CD4-positive, alpha-beta T cell treated with Interleukin-4 for 1 hour (primary cell): ENCODE results near the gene CPEB1.
"Not testable (repeated sequence)": the region's sequence is repeated elsewhere in the genome, so short reads cannot be mapped to it uniquely, and the experiment has no call there.

ENCODE experiments used
- DNase-seq, 2 donors: peaks; one replicate each; pipeline ENCODE4 v3.0.0-alpha.2; 2020 to 2022

CPEB1 gene

GRCh38 chr15:82540055-82540983 is 106.8 kb downstream of the CPEB1 start, which contains the start of gene RPS17:
TSS of gene RPS17 (minus strand) at chr15:82540457. CDS start at chr15:82540428, 29 bp downstream.
- DNase-seq: peak; percentile 97 to 98

DNA sequence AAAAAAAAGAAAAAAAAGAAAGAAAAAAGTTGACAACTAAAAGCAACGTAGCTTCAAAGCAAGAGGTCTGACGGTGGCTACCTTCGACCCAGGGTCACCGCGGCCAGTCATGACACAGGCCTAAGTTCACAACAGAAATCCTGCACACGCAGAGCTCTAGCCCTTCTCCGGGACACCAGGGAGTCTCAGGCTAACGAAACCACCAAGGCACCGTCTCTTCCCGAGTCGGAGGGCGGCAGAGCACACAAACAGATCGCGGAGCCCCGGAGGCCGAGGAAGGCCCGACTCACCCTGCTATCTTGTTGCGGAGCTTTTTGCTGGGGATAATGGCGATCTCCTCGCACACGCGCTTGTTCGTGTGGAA is 107.5 kb downstream of the CPEB1 start:
- no peak for DNase-seq

DNA sequence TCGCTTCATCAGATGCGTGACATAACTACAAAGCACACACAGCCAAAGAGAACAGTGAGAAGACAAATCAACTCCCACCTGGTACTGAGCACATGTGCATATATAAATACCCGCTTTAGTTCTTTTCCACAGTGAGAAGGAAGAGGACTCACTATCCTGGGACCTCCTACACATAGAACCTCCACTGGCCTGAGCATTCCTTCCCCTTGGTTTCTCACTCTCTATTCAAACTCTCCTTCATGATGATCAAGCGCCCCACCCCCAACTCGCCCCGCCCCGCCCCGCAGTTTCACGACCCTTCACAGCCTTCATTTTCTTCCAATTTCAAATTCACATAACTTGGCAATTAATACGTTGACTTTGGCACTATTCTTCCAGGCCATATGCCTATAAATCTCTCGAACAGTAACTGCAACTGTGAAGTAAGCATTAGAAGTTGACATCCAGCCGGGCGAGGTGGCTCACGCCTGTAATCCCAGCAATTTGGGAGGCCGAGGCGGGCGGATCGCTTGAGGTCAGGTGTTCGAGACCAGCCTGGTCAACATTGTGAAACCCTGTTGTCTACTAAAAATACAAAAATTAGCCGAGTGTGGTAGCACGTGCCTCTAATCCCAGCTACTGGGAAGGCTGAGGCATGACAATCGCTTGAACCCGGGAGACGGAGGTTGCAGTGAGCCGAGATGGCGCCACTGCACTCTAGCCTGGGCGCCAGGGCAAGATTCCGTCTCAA is 108.0 kb downstream of the CPEB1 start:
- no peak for DNase-seq

GRCh38 chr15:82537351-82537908 is 109.7 kb downstream of the CPEB1 start:
- no peak for DNase-seq

GRCh38 chr15:82536409-82537350 is 110.5 kb downstream of the CPEB1 start:
- no peak for DNase-seq

GRCh38 chr15:82535566-82536408 is 111.4 kb downstream of the CPEB1 start:
- DNase-seq: no peak

- DNase-seq: not testable (repeated sequence)
These were observed 112.0 kb downstream of the CPEB1 start for GRCh38 chr15:82535151-82535550.

- not testable (repeated sequence) for DNase-seq
These were observed 112.7 kb downstream of the CPEB1 start for GRCh38 chr15:82534457-82534861.

- no peak for DNase-seq
These were observed 113.4 kb downstream of the CPEB1 start for GRCh38 chr15:82533801-82534200.

- DNase-seq: no peak
These were observed 114.1 kb downstream of the CPEB1 start for GRCh38 chr15:82532991-82533481.

DNA sequence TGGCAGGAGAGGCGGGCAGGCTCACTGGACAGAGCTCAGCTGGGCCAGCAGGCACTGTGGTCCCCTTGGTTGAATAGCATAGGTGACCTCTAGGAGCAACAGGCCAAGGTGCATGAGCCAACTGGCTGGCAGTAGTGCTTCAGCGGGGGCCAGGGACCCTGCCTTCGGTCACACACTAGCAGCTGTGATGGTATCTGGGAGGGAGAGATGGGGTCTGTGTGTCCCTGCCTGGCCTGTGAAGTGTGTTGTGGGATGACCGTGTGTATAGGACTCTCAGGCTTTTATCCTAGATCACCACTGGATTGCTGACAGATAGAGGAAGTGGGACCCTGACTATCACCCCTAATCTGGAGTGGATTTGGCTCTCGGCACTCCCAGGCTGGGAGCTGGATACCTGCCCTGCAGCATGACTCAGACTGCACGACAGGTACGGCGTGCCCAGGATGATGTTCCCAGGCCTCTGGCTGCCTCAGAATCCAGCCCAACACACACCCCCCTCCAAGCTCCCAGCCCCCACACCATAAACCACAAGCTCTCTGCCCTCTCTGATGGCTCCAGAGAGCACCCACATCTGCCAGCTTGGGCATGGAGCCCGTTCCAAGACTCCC is 114.7 kb downstream of the CPEB1 start:
- DNase-seq: no peak

DNA sequence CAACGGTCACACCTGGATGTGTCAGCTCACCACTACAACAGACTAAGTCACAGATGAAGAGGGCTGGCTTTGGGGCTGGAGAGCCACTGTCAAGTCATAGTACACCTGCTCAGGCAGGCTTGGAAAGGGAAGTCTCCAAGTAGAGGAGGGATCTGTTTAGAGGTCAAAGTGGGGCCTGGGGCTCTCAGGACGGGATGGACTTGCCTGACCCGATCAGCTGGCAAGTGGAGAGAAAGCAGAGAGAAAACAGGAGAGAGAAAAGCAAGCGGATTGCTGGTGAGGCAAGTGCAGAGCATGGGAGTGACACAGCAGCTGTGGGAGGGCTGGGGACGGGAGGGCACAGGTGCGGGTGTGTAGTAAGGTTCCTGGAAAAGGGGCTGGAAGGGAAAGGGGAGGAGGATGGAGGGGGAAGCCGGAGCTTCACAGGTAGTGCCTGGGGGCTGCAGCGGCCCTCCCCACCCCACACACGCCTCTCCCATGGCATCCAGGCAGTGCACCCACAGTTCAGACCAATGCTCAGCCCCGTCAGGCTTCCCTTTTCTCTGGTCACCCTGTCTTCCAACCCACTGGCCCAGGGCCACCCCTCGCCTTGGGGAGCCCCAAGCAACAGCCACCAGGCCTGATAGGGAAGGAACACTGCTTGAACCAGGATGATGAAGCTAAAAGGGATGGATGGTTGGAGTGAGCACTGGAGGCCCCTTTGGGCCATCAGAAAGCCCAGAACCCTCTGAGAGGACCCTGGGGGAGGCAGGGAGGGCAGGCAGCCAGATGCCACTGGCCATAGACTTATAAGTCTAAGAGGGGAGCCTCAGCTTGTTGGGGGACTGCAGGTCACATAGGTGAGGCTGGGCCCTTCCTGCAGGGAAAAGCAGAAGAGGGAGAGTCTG is 115.4 kb downstream of the CPEB1 start:
- no peak for DNase-seq

DNA sequence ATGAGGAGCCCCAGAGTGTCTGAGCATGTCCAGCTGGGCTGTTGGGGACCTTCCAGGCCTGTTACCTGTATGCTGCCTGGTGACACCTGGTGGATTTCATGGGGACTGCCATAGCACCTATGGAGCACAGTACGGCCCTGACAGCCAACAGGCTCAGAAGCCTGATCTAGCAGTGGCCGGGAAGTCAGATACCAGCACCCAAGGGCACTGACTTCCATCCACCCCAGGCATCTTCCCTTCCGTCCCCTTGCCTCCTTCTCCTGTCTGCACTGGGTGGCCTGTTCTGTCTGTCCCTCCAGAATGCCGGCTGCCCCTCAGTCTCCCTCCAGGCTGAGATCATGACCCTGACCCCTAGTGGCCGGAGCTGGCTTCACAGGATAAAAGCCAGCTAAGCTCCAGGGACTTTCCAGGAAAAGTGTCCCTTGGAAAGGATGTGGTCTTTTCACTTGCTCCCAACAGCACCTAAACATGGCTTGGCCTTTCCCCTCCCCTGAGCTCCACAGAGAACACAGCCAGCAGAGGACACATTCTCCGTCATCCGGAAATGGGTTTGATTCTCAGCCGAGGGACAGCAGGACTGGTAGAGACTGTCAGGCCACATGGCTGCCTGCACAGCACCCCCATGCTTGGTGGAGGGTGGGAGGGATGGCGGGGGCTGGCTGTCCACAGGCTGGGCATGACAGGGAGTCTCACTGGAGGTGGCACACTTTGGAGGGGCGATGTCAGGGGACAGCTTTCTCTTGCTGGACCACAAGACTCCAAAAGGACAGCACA is 116.4 kb downstream of the CPEB1 start:
- DNase-seq: peak; percentile 76 to 80

GRCh38 chr15:82530006-82530405 is 117.2 kb downstream of the CPEB1 start:
- DNase-seq: no peak

DNA sequence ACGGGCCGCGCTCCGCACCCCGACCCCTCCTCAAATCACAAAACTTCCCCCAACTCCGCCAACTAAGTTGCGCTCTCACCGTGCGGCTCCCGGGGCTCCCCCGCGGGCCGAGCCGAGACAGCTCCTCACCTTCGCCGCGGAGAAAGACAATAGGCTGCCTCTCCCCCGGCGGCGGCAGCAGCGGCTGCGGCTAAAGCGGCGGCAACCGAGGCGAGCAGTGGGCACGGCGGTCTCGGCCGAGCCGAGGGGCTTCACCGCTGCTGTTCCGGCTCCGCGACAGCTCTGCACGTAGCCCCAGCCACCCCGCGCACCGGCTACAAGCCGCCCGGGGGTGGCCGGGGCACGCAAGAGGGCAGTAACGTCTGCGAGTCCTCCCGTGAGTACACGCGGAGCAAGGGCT is 133.6 kb downstream of the CPEB1 start:
- not testable (repeated sequence) for DNase-seq

DNA sequence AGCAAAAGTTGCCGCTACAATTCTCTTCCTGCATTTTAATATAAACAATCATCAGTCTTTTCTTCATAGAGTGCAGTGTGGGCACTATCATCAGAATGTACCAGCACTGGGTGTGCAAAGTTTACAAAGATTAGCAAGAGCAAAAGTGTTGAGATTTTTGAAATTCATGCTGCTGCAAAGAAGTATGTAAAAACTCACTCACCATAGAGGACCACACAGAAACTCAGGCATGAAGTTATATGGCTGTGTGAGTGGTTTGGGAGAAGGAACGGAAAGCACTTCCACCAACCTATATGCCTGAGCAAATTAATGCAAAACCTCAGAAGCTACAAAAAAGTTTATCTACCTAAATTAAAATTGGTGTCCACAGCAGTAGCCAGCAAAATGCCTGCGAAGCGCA is 139.5 kb downstream of the CPEB1 start:
- DNase-seq: not testable (repeated sequence)

GRCh38 chr15:82507087-82507486 is 140.1 kb downstream of the CPEB1 start:
- not testable (repeated sequence) for DNase-seq

- not testable (repeated sequence) for DNase-seq
These were observed 141.3 kb downstream of the CPEB1 start for GRCh38 chr15:82505842-82506241.

DNA sequence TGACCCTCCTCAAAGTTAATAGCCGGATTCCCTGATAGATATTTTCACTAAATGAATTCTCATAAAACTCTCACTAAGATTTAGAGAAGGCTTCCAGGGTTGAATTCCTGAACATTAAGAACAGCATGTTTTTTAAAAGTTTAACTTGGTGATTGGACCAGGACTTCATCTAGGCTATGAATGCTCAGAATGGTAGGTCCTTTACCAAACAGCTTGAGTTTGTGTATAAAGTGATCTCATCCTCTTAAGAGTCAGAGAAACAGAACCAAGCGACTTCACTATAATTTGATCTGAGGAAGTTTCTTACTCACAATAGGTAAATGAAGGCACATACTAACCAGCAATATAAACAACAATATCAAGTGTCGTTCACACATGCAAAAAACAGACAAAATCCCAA is 143.1 kb downstream of the CPEB1 start:
- DNase-seq: not testable (repeated sequence)
